ENCODE data around the gene EYS.

DNA sequence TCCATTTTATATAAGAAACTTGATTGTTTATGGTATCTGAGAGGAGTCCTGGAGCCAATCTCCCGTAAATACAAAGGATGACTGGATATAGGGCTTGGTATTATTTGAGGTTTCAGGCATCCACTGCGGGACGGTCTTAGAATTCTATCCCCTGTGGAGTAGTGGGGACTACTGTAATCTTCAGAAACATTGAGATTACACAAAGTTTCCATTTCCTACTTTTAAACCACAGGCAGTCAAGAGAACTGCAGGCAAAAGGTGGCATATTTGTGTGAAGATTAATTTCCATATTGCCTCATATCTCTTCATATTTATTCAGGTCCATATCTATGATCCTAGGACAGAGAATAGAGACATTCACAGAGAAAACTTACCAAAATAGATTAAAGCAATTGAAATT, 1485.2 kb downstream of the EYS start:
- no peak for TF ChIP-seq EZH2 (optimal IDR thresholded peaks at IDR 0.05; ENCODE audit: low read depth, low read length)
- TF ChIP-seq, protein P1, sequence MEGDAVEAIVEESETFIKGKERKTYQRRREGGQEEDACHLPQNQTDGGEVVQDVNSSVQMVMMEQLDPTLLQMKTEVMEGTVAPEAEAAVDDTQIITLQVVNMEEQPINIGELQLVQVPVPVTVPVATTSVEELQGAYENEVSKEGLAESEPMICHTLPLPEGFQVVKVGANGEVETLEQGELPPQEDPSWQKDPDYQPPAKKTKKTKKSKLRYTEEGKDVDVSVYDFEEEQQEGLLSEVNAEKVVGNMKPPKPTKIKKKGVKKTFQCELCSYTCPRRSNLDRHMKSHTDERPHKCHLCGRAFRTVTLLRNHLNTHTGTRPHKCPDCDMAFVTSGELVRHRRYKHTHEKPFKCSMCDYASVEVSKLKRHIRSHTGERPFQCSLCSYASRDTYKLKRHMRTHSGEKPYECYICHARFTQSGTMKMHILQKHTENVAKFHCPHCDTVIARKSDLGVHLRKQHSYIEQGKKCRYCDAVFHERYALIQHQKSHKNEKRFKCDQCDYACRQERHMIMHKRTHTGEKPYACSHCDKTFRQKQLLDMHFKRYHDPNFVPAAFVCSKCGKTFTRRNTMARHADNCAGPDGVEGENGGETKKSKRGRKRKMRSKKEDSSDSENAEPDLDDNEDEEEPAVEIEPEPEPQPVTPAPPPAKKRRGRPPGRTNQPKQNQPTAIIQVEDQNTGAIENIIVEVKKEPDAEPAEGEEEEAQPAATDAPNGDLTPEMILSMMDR (IDR thresholded peaks at IDR 0.05; ENCODE audit: low read length) = no peak
- TF ChIP-seq EZH2phosphoT487 (IDR thresholded peaks at IDR 0.05; ENCODE audit: low read length) = no peak

Data from MM.1S (cell line).